Measurements from ENCODE around the gene DNAJC17. TPM values are rescaled to one million over a fixed set of nuclear protein-coding genes. Genes with fewer than 3 reads are reported as not detected.

Gene DNAJC17
- total RNA-seq, 4 donors from 2014 or later: 20.4 to 40.2 (median 30.3) TPM

DNA sequence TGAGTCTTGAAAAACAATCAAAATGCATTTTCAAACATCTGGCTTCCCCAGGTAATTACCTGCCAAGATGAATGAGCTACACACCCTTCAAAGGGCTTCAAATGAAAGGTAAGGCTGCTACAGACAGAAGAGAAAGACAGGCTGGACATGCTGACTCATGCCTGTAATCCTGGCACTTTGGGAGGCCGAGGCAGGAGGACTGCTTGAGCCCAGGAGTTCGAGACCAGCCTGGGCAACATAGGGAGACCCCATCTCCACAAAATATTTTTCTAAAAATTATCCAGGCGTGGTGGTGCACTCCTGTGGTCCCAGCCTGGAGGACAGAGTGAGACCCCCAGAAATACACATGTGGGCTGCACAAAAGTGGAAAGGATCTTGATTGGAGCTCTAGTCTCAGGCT is 14.9 kb downstream of the DNAJC17 start:
- 85% methylated on average over 3 of the region's 3 CpGs for WGBS
- DNase-seq (ENCODE audit: low spot score in 2 of 2): no peak
- Histone ChIP-seq H3K27ac (no peak overlapping the region), H3K27me3 (no peaks in the 10 kb centered on the region), H3K36me3 (peaks cover 9% of the 10 kb centered on the region), H3K9me3 (no peaks in the 10 kb centered on the region), H3K4me1 (peaks cover 29% of the 10 kb centered on the region), H3K4me3 (no peak overlapping the region)
- no peak for TF ChIP-seq POLR2A (IDR thresholded peaks at IDR 0.05)
- TF ChIP-seq, protein P1, sequence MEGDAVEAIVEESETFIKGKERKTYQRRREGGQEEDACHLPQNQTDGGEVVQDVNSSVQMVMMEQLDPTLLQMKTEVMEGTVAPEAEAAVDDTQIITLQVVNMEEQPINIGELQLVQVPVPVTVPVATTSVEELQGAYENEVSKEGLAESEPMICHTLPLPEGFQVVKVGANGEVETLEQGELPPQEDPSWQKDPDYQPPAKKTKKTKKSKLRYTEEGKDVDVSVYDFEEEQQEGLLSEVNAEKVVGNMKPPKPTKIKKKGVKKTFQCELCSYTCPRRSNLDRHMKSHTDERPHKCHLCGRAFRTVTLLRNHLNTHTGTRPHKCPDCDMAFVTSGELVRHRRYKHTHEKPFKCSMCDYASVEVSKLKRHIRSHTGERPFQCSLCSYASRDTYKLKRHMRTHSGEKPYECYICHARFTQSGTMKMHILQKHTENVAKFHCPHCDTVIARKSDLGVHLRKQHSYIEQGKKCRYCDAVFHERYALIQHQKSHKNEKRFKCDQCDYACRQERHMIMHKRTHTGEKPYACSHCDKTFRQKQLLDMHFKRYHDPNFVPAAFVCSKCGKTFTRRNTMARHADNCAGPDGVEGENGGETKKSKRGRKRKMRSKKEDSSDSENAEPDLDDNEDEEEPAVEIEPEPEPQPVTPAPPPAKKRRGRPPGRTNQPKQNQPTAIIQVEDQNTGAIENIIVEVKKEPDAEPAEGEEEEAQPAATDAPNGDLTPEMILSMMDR (IDR thresholded peaks at IDR 0.05): no peak
- no peak for TF ChIP-seq POLR2AphosphoS5 (IDR thresholded peaks at IDR 0.05)
- TF ChIP-seq EP300 (IDR thresholded peaks at IDR 0.05): no peak

DNA sequence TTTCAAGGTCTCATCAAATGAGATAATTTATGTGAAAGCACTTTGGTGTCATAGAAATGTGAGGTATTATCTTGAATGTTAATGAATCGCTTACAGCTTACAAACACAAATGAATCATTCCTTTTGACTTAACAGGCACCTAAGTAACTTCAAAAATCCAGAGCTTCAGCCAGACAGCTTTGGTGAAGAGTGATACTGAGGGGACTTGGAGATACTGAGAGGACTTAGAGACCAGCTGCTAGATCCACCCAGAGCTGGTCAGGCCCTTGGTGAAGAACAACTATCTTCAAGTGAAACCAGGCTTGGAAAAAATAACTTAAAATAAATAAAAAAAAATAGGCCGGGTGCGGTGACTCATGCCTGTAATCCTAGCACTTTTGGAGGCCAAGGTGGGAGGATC is 16.6 kb downstream of the DNAJC17 start:
- DNase-seq (ENCODE audit: low spot score in 2 of 2): no peak
- no peak overlapping the region for H3K4me3 ChIP-seq
- 73% methylated on average over 3 of the region's 3 CpGs for WGBS
- no peak overlapping the region for H3K27ac ChIP-seq
- no peak for TF ChIP-seq POLR2A (IDR thresholded peaks at IDR 0.05)
- TF ChIP-seq, protein P1 (IDR thresholded peaks at IDR 0.05): no peak
- TF ChIP-seq POLR2AphosphoS5 (IDR thresholded peaks at IDR 0.05): no peak
- no peak for TF ChIP-seq EP300 (IDR thresholded peaks at IDR 0.05)
- peaks cover 46% of the 10 kb centered on the region for H3K4me1 ChIP-seq
- H3K27me3 ChIP-seq: no peaks in the 10 kb centered on the region
- H3K36me3 ChIP-seq: peaks cover 9% of the 10 kb centered on the region
- H3K9me3 ChIP-seq: no peaks in the 10 kb centered on the region

DNA sequence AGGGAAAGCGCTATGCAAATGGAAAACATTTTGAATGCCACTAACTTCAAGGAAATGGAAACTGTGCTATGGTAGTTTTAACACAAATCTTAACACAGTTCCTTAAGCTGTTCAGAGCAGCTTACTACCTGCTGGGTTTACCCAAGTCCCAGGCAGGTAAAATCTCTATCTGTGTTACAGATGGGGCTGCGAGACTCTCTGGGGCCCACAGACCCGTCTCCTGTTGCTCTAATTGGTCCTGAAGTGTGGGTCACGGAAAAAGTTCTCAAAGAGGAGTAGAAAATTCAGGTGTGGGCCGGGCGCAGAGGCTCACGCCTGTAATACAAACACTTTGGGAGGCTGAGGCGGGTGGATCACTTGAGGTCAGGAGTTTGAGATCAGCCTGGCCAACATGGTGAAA is 17.3 kb downstream of the DNAJC17 start:
- peaks cover 9% of the 10 kb centered on the region for H3K36me3 ChIP-seq
- no peak for TF ChIP-seq POLR2A (IDR thresholded peaks at IDR 0.05)
- no peak for TF ChIP-seq POLR2AphosphoS5 (IDR thresholded peaks at IDR 0.05)
- TF ChIP-seq EP300 (IDR thresholded peaks at IDR 0.05): no peak
- TF ChIP-seq, protein P1 (IDR thresholded peaks at IDR 0.05): no peak
- no peaks in the 10 kb centered on the region for H3K9me3 ChIP-seq
- WGBS: 95% methylated on average over 8 of the region's 8 CpGs
- H3K27ac ChIP-seq: no peak overlapping the region
- no peak overlapping the region for H3K4me3 ChIP-seq
- no peaks in the 10 kb centered on the region for H3K27me3 ChIP-seq
- H3K4me1 ChIP-seq: peaks cover 42% of the 10 kb centered on the region
- DNase-seq (ENCODE audit: low spot score in 2 of 2): no peak

DNA sequence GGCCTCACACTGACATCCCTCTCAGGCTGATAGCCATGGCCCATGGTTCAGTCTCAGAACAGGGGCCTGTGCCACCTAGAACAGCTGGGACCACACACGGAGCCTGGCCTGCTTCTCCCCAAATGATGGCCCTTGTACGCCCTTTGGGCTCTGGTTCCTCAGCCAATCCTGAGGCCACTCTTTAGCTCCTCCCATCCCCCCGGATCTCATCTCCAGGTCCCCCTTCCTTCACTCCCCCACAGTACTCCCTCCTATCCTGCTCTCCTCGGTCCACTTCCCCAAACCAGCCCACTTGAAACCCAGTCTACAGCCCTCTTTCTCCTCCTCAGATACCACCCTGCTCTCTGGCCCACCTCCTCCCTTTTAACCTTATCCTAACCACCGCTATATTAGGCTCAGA is 18.2 kb downstream of the DNAJC17 start:
- no peak for DNase-seq (ENCODE audit: low spot score in 2 of 2)
- H3K9me3 ChIP-seq: no peaks in the 10 kb centered on the region
- H3K27ac ChIP-seq: peak overlapping the region; percentile 44
- H3K4me3 ChIP-seq: no peak overlapping the region
- H3K27me3 ChIP-seq: no peaks in the 10 kb centered on the region
- TF ChIP-seq POLR2AphosphoS5 (IDR thresholded peaks at IDR 0.05) (no peak), EP300 (IDR thresholded peaks at IDR 0.05) (no peak), POLR2A (IDR thresholded peaks at IDR 0.05) (no peak)
- TF ChIP-seq, protein P1 (IDR thresholded peaks at IDR 0.05): no peak
- H3K4me1 ChIP-seq: peaks cover 39% of the 10 kb centered on the region
- H3K36me3 ChIP-seq: peaks cover 13% of the 10 kb centered on the region
- 77% methylated on average over 5 of the region's 5 CpGs for WGBS

DNA sequence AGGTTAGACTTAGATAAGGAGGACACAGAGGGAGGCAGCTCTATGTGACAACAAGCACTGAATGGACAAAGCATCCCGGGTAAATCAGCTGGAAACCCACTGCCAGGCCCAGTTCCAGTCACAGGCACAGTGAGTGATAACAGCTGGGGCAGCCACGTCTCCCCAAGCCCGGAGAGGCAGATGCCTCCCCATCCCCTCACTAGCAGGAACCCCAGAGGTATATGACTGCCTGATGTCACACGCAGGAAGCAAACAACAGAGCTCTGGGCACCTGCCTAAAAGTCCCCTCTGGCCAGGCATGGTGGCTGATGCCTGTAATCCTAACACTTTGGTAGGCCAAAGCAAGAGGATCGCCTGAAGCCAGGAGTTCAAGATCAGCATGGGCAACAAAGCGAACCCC is 19.3 kb downstream of the DNAJC17 start:
- WGBS: 60% methylated on average over 6 of the region's 6 CpGs
- H3K36me3 ChIP-seq: peaks cover 13% of the 10 kb centered on the region
- DNase-seq (ENCODE audit: low spot score in 2 of 2): no peak
- no peaks in the 10 kb centered on the region for H3K27me3 ChIP-seq
- peaks cover 30% of the 10 kb centered on the region for H3K4me1 ChIP-seq
- no peak overlapping the region for H3K4me3 ChIP-seq
- no peaks in the 10 kb centered on the region for H3K9me3 ChIP-seq
- TF ChIP-seq, protein P1 (IDR thresholded peaks at IDR 0.05): no peak
- peak overlapping the region; percentile 50 for H3K27ac ChIP-seq
